HG02798 (cell line): ENCODE measurements around the gene TKTL1.

ENCODE experiments used
- ATAC-seq: cut with Tn5 transposase; IDR thresholded peaks from one replicate; pipeline ENCODE4 v1.9.1; 2021; ENCODE audit warnings: mild to moderate bottlenecking; ENCODE audit not compliant: unreplicated experiment, poor library complexity

TKTL1 gene

DNA sequence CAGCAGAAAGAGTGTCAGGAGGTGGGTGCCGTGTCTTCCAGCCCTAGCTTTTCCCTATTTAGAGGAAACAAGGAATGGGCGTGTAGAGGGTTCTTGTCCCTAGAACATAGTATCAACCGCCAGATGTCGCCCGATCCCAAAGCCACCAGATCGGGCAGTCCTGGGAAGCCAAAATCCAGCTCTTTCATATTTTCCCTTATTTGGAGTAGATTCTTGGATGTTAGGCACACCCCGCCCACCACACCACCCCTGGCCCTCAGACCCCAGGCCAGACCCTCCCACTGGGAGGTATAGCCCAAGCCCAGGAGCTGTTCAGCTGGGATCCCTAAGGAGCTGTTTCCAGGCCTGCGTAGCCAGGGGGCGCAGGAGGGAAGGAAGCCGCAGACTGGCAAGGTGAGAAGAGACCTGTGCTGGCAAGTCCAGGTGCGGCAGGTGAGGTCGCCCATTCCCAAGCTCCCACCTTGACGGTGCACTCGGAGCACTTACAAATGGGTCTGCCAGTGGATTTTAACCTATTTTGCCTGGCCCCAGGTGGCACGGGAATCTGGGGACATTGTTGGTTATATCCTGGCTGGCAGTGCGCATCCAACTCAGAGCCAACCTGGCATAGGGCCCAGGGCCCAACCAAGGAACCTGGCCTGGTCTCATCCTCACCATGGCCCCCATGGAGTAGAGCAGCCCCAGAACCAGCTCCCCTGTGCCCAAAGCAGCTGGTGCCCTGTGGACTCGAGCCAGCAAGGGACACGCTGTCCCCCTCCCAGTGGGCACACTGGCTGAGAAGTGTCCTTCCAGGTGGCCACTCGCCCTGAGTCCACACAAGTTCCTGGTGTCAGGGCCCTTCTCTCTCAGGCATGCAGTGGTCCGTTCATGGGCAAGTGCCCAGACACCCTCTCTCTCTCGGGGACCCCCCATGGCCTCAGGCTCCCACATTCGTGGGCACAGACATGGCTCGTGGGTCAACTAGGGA is 78.0 kb downstream of the TKTL1 start:
- ATAC-seq: no peak

DNA sequence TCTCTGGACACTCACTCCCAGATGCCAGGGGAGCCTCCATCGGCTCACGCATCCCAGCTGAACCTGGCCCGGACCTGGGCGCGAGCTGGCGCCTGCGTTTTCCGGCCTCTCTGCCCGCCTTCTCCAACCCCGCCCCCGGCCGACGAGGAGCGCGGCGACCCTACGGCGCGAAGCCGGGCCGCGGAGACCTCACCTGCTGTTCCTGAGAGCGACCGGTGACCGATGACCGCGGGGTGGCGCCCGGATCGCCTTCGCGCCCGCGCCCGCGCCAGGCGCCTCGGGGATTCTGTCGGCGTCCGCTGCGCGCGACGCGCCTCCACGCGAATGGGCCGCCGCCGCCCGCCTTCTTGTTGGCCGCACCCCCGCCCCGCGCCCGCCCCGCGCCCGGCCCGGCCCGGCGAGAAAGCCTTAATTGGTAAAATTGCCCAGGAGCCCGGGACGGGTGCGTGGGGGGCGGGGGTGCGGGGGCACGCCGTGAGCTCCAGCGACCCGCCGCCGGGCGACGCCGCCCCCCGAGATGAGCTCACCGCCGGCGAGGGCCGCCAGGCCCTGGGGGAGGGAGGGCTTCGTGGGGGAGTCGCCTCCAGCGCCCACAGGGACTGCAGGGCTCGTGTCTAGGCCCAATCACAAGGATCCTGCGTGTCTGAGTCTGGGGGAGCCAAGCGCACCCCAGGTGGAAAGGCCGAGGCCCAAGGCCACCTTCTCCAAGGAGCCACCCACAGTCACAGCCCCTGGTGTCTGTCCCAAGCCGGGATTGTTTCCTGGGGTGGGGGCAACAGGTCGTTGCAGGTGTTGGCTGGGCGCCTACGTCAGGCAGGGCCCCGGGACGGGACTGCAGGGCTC is 78.9 kb downstream of the TKTL1 start, which contains the start of gene FLNA:
Gene FLNA (minus strand): TSS at position 322 of the 843 bp plus-strand sequence. CDS start 3,389 bp downstream, outside the sequence.
- ATAC-seq: no peak

DNA sequence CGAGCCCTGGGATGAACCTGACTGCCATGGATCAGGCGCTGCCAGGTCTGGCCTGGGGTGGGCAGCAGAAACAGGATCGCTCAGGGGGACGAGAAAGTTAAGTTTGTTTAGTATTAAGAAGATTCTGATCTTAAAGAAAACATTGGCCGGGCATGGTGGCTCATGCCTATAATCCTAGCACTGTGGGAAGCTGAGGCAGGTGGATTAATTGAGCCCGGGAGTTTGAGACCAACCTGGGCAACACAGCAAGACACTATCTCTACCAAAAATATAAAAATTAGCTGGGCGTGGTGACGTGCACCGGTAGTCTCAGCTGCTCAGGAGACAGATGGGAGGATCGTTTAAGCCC is 79.5 kb downstream of the TKTL1 start:
- no peak for ATAC-seq

DNA sequence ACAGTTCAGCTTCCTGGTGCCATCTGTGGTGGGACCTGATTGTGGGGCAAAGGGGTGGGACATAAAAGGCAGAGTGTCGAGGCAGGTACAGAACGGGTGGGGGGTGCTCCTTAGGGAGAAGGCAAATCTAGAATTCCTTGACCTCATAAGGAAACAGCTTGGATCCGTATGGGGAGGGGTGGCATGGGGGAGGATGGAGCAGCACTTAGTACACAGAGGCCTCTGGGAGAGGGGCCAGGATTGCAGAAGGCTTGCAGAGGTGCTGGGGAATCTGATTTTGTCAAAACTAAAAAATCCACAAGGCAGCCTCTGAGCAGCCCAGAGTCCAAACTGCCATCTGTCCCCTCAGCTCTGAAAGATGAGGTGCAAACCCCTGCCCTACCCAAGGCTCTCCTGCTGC is 81.2 kb downstream of the TKTL1 start:
- no peak for ATAC-seq

DNA sequence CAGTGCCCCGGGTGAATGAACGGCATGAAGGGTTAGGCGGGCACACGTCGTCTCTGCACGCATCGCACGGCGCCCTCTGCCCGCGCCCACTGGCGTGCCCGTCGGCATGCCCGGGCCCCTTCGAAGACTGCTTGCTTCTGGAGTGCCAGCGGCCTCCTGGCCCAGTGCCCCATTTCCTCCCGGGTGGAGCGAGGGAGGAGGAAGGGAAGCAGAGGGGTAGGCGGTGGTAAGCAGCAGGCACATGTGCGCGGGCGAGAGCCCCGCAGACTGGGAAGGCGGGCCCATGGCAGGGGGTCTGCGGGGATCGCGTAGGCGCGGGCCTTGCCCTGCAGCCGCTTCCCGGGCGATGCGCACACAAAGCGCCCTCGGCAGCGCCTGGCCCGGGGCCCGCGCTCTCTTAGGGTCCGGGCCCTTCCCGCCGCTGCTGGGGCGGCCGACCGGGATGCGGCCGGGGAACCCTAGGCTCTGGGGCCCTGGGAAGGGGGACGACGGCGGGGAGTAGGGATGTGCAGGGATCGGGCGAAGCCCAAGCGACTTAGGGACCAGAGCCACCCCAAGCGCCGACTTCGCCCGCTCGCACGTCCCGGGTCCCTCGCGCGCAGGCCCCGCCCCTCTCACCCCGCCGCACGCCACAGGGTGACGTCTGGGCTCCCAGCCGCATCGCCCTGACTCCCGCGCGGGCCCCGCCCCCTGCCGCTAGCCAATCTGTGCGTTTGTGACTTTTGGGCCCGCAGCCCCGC is 82.6 kb downstream of the TKTL1 start:
- ATAC-seq: no peak

DNA sequence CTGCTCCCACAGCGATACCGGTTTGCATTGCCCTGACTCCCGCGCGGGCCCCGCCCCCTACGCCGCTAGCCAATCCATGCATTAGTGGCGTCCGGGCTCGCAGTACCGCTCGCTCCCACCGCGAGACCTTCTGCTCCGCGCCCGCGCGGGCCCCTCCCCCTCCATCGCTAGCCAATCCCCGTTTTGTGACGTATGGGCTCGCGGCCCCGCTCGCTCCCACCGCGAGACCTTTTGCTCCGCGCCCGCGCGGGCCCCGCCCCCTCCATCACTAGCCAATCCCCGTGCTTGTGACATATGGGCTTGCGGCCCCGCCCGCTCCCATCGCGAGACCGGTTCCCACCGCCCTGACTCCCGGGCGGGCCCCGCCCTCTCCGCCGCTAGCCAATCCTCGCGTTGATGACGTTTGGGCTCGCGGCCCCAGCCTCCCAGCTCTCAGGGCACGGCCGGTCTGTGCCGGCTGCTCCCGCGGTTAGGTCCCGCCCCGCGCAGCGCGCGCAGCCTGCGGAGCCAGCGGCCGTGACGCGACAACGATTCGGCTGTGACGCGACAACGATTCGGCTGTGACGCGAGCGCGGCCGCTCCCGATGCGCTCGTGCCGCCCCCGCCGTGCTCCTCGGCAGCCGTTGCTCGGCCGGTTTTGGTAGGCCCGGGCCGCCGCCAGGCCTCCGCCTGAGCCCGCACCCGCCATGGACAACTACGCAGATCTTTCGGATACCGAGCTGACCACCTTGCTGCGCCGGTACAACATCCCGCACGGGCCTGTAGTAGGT is 83.4 kb downstream of the TKTL1 start, which contains the start of gene EMD:
Gene EMD (plus strand): TSS at position 497 of the 770 bp plus-strand sequence. CDS start 190 bp downstream, at position 687.
- ATAC-seq: peak; percentile 83

DNA sequence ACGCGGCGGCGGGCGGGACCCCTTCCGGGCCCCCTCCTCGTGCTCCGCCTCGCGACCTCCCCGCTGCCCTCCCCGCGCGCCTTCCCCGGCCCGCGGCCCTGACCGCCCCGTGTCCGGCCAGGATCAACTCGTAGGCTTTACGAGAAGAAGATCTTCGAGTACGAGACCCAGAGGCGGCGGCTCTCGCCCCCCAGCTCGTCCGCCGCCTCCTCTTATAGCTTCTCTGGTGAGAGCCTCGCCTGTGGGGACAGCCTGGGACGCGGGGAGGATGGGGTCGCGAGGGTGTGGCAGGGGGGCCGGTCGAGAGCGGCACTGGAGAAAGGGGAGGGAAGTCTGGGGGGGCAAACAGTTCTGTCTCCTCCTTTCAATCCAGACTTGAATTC is 84.0 kb downstream of the TKTL1 start:
- ATAC-seq: no peak
